ENCODE measurements around the gene NEDD8.

Gene NEDD8

DNA sequence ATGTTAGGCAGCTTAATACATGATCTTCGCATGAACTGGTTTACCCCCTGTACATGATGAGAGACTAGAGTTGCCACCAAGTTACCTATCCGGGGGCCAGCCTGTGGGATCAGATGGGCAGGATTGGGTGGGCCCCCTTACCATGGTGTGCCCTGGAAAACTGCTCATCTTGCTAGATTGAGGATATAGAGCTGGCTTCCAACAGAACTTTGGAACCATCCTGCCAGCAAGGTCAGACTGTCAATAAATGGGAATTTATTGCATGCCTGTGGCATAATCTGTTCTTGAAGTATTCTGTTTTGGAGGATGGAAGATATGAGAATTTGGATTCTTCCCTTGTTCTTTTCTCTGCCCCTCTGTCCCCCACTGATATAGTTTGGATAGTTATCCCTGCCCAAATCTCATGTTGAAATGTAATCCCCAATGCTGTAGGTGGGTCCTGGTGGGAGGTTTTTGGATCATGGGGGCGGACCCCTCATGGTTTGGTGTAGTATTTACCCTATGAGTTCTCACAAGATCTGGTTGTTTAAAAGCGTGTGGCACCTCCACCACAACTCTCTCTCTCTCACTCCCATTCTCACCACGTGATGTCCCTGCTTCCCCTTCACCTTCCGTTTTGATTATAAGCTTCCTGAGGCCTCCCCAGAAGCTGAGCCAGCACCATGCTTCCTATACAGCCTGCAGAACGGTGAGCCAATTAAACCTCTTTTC, 33.2 kb downstream of the NEDD8 start:
- no peak overlapping the region for H3K27ac ChIP-seq
- TF ChIP-seq CTCF (IDR thresholded peaks at IDR 0.05) = no peak
- no peak for TF ChIP-seq ZFX (IDR thresholded peaks at IDR 0.05; ENCODE audit: borderline replicate concordance)

DNA sequence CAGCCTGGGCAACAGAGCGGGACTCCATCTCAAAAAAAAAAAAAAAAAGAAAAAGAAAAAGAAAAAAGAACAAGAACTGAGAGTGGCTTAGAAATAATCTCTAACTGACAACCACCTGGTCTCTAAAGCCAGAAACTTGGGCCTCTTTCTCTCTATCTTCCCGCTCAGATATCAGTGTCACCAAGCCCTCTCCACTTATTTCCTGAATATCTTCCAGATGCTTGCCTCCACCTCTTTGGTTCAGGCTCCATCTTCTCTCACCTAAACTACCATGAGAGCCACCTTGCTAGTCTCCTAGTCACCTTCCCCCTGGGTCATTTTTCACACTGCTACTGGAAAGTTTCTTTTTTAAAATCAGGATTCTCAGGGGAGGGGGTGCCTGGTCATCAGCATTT, 35.1 kb downstream of the NEDD8 start:
- H3K27ac ChIP-seq = peak overlapping the region; percentile 92
- TF ChIP-seq CTCF (IDR thresholded peaks at IDR 0.05) (no peak), ZFX (IDR thresholded peaks at IDR 0.05; ENCODE audit: borderline replicate concordance) (no peak)

GRCh38 chr14:24196071-24197055, 35.8 kb downstream of the NEDD8 start:
- TF ChIP-seq CTCF (IDR thresholded peaks at IDR 0.05) = no peak
- no peak for TF ChIP-seq ZFX (IDR thresholded peaks at IDR 0.05; ENCODE audit: borderline replicate concordance)
- H3K27ac ChIP-seq = peak overlapping the region; percentile 92

GRCh38 chr14:24195186-24196070, 36.7 kb downstream of the NEDD8 start, which contains the start of gene TM9SF1:
TSS of gene TM9SF1 (minus strand) at chr14:24195441. CDS start at chr14:24195019, 422 bp downstream.
- TF ChIP-seq ZFX (IDR thresholded peaks at IDR 0.05; ENCODE audit: borderline replicate concordance) = no peak
- no peak for TF ChIP-seq CTCF (IDR thresholded peaks at IDR 0.05)

GRCh38 chr14:24194873-24195185, 37.3 kb downstream of the NEDD8 start:
- TF ChIP-seq ZFX (IDR thresholded peaks at IDR 0.05; ENCODE audit: borderline replicate concordance) = no peak

More at GRCh38 chr14:24195186-24196070, 36.7 kb downstream of the NEDD8 start, which contains the start of gene TM9SF1:
- H3K27ac ChIP-seq = peak within 1 kb of the TSS; percentile 92

DNA sequence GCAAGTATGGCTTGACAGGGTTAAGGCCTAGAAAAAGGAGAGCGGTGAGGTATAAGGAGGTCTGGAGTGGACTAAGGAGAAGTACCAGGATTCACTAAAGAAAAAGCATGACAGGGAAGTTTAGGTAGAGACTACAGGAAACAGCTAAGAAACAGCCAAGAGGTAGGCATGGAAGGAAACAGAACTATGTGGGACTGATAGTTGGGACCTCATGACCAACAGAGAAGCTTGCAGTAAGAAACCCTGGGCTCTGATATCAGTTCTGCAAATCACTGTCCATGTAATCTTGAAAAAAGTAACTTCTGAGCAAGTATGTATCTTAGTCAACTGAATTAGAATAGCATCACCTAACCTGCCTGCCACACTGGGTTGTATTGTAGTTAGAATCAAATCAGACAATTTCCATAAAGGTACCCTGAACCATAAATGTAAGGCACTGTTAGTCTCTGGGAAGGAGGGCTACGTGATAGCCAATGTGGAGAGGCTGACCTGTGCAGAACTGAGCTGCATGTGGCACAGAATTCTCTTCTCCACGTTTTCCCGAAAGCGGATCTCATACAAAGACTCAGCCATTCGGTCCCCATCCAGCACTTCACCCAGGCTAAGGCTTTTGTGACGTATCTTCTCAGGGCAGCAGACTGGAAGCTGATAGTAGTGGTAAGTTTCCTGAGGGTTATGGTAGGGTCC, 37.8 kb downstream of the NEDD8 start:
- peak overlapping the region; percentile 92 for H3K27ac ChIP-seq
- TF ChIP-seq CTCF (IDR thresholded peaks at IDR 0.05) (no peak), ZFX (IDR thresholded peaks at IDR 0.05; ENCODE audit: borderline replicate concordance) (no peak)

More at GRCh38 chr14:24194873-24195185, 37.3 kb downstream of the NEDD8 start:
- H3K27ac ChIP-seq = peak overlapping the region; percentile 92
